Measurements from ENCODE around the gene POM121L2.

GRCh38 chr6:27294409-27294808, 17.7 kb downstream of the POM121L2 start:
- TF ChIP-seq, protein P1, sequence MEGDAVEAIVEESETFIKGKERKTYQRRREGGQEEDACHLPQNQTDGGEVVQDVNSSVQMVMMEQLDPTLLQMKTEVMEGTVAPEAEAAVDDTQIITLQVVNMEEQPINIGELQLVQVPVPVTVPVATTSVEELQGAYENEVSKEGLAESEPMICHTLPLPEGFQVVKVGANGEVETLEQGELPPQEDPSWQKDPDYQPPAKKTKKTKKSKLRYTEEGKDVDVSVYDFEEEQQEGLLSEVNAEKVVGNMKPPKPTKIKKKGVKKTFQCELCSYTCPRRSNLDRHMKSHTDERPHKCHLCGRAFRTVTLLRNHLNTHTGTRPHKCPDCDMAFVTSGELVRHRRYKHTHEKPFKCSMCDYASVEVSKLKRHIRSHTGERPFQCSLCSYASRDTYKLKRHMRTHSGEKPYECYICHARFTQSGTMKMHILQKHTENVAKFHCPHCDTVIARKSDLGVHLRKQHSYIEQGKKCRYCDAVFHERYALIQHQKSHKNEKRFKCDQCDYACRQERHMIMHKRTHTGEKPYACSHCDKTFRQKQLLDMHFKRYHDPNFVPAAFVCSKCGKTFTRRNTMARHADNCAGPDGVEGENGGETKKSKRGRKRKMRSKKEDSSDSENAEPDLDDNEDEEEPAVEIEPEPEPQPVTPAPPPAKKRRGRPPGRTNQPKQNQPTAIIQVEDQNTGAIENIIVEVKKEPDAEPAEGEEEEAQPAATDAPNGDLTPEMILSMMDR (IDR thresholded peaks at IDR 0.05), result no peak
- TF ChIP-seq POLR2A (IDR thresholded peaks at IDR 0.05), result no peak

Measured in heart left ventricle (tissue), 13 donors.